HEK293 (cell line): Measurements from ENCODE around the gene SPPL2B.

ENCODE experiments used
- CTCF ChIA-PET: fragments of 350-600 bp; formaldehyde crosslinking; extraction: SDS; loops from one replicate; lab custom pipeline; 2021; ENCODE audit warnings: antibody characterized with exemption; lab: Yijun Ruan, JAX
- POLR2A ChIA-PET: fragments of 300-600 bp; formaldehyde crosslinking; extraction: SDS; loops from one replicate; lab custom pipeline; 2020; ENCODE audit warnings: antibody characterized with exemption, inconsistent platforms; lab: Yijun Ruan, JAX
- H3K27ac ChIP-seq: fragments of 200-500 bp; sonication (Bioruptor generic); 2 replicates; pipeline ENCODE4 v1.5.1; 2014; ENCODE audit warnings: low read depth, low read length, control low read depth, inconsistent platforms; ENCODE audit errors: extremely low read depth
- H3K36me3 ChIP-seq, 2 experiments: fragments of 200-500 bp in 1 of 2; sonication (Bioruptor generic) in 1 of 2; 1 replicate in 1 of 2; 2 replicates in 1 of 2; pipeline ENCODE4 v1.5.1; 2014 to 2017; ENCODE audit warnings: inconsistent platforms in 2 of 2, low read length in 2 of 2; ENCODE audit not compliant: control insufficient read depth in 2 of 2, insufficient read depth in 1 of 2
- H3K4me1 ChIP-seq: fragments of 200-500 bp; sonication (Bioruptor generic); 2 replicates; pipeline ENCODE4 v1.5.1; 2014; ENCODE audit warnings: mild to moderate bottlenecking, low read length, inconsistent platforms; ENCODE audit not compliant: control insufficient read depth, insufficient read depth
- H3K4me3 ChIP-seq: 2 replicates; pipeline ENCODE4 v1.5.1; 2011; ENCODE audit warnings: low read depth, mild to moderate bottlenecking, control low read depth, low read length, moderate library complexity
- H3K9me3 ChIP-seq: fragments of 200-500 bp; sonication (Bioruptor generic); 2 replicates; pipeline ENCODE4 v1.5.1; 2014; ENCODE audit warnings: low read depth, low read length, inconsistent platforms; ENCODE audit not compliant: control insufficient read depth, insufficient read depth
- IKZF3 ChIP-seq: fragments of 450-650 bp; IDR thresholded peaks from 2 replicates; pipeline ENCODE4 v1.5.0; 2018; ENCODE audit warnings: missing biosample characterization, mild to moderate bottlenecking, missing genetic modification characterization, moderate library complexity
- KLF10 ChIP-seq: fragments of 450-650 bp; IDR thresholded peaks from 2 replicates; pipeline ENCODE4 v1.5.1; 2018; ENCODE audit warnings: missing biosample characterization, mild to moderate bottlenecking, missing genetic modification characterization
- KLF8 ChIP-seq: fragments of 450-650 bp; formaldehyde crosslinking; IDR thresholded peaks from 2 replicates; pipeline ENCODE4 v1.5.1; 2016; ENCODE audit warnings: missing biosample characterization, missing genetic modification characterization
- MZF1 ChIP-seq: fragments of 450-650 bp; formaldehyde crosslinking; IDR thresholded peaks from 2 replicates; pipeline ENCODE4 v1.5.1; 2017; ENCODE audit warnings: missing biosample characterization, missing genetic modification characterization, borderline replicate concordance
- YY2 ChIP-seq: fragments of 450-650 bp; formaldehyde crosslinking; IDR thresholded peaks from 2 replicates; pipeline ENCODE4 v1.5.1; 2016; ENCODE audit warnings: missing biosample characterization, missing genetic modification characterization
- ZBTB21 ChIP-seq: fragments of 450-650 bp; formaldehyde crosslinking; IDR thresholded peaks from 2 replicates; pipeline ENCODE4 v1.5.1; 2017; ENCODE audit warnings: missing biosample characterization, missing genetic modification characterization
- ZFHX2 ChIP-seq: fragments of 450-650 bp; formaldehyde crosslinking; conservative IDR thresholded peaks from 2 replicates; pipeline ENCODE4 v1.5.1; 2016; ENCODE audit warnings: missing biosample characterization, missing genetic modification characterization
- ZFP69B ChIP-seq: fragments of 450-650 bp; formaldehyde crosslinking; IDR thresholded peaks from 2 replicates; pipeline ENCODE4 v1.5.1; 2016; ENCODE audit warnings: missing biosample characterization, missing genetic modification characterization
- ZNF132 ChIP-seq: fragments of 450-650 bp; formaldehyde crosslinking; IDR thresholded peaks from 2 replicates; pipeline ENCODE4 v1.5.1; 2017; ENCODE audit warnings: missing biosample characterization, missing genetic modification characterization, borderline replicate concordance
- ZNF175 ChIP-seq: fragments of 450-650 bp; formaldehyde crosslinking; IDR thresholded peaks from 2 replicates; pipeline ENCODE4 v1.5.1; 2016; ENCODE audit warnings: missing biosample characterization, missing genetic modification characterization
- ZNF2 ChIP-seq: fragments of 450-650 bp; formaldehyde crosslinking; IDR thresholded peaks from 2 replicates; pipeline ENCODE4 v1.5.1; 2016; ENCODE audit warnings: missing biosample characterization, missing genetic modification characterization
- ZNF335 ChIP-seq: fragments of 450-650 bp; formaldehyde crosslinking; conservative IDR thresholded peaks from 2 replicates; pipeline ENCODE4 v1.5.1; 2016; ENCODE audit warnings: missing biosample characterization, missing genetic modification characterization
- ZNF660 ChIP-seq: fragments of 450-650 bp; IDR thresholded peaks from 2 replicates; pipeline ENCODE4 v1.5.1; 2018; ENCODE audit warnings: missing biosample characterization, mild to moderate bottlenecking, missing genetic modification characterization
- ZNF747 ChIP-seq: fragments of 450-650 bp; formaldehyde crosslinking; IDR thresholded peaks from 2 replicates; pipeline ENCODE4 v1.5.1; 2016; ENCODE audit warnings: missing biosample characterization, missing genetic modification characterization
- ZSCAN16 ChIP-seq: fragments of 450-650 bp; formaldehyde crosslinking; IDR thresholded peaks from 2 replicates; pipeline ENCODE4 v1.5.1; 2016; ENCODE audit warnings: missing biosample characterization, missing genetic modification characterization
- TF ChIP-seq, protein P1 (sequence below): fragments of 450-650 bp; formaldehyde crosslinking; IDR thresholded peaks from 2 replicates; pipeline ENCODE4 v1.5.1; 2016; ENCODE audit warnings: missing biosample characterization, missing genetic modification characterization
- TF ChIP-seq, protein P2 (sequence below): fragments of 450-650 bp; formaldehyde crosslinking; IDR thresholded peaks from 2 replicates; pipeline ENCODE4 v1.5.0; 2017; ENCODE audit warnings: missing biosample characterization, missing genetic modification characterization, borderline replicate concordance
- TF ChIP-seq, protein P3 (sequence below): fragments of 450-650 bp; formaldehyde crosslinking; IDR thresholded peaks from 2 replicates; pipeline ENCODE4 v1.5.1; 2017; ENCODE audit warnings: missing biosample characterization, missing genetic modification characterization
- TF ChIP-seq, protein P4 (sequence below): fragments of 450-650 bp; formaldehyde crosslinking; IDR thresholded peaks from 2 replicates; pipeline ENCODE4 v1.5.1; 2016; ENCODE audit warnings: missing biosample characterization, missing genetic modification characterization

SPPL2B gene

DNA sequence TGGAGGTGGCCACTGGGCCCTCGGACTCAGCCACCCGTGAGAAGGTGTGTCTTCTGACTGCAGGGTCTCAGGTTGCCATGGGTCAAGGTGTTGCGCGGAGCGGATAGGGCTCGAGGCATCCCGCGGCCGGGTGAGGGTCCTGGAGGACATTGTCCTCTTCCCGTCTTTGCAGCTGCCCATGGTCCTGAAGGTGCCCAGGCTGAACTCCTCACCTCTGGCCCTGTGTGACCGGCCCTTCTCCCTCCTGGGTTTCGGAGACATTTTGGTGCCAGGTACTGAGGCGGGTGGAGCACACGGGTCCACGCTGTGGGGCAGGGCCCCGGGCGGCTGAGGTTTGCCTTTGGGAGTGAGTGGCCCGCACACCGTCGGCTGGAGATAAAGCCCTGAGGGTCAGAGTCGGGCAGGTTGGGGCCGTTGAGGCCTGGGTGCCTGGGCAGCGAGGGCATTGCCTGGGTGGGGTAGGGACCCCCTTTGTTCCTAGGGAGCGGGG lies 15.9 kb downstream of the SPPL2B start:
- Histone ChIP-seq H3K9me3 (no peaks in the 10 kb centered on the region), H3K36me3 (peaks cover 0 to 48% of the 10 kb centered on the region in 2 experiments; a peak in 2 of 3 replicates), H3K4me1 (no peaks in the 10 kb centered on the region), H3K4me3 (no peak overlapping the region), H3K27ac (no peak overlapping the region)
- POLR2A ChIA-PET: no interaction called here
- CTCF ChIA-PET: no interaction called here
- TF ChIP-seq, protein P1, sequence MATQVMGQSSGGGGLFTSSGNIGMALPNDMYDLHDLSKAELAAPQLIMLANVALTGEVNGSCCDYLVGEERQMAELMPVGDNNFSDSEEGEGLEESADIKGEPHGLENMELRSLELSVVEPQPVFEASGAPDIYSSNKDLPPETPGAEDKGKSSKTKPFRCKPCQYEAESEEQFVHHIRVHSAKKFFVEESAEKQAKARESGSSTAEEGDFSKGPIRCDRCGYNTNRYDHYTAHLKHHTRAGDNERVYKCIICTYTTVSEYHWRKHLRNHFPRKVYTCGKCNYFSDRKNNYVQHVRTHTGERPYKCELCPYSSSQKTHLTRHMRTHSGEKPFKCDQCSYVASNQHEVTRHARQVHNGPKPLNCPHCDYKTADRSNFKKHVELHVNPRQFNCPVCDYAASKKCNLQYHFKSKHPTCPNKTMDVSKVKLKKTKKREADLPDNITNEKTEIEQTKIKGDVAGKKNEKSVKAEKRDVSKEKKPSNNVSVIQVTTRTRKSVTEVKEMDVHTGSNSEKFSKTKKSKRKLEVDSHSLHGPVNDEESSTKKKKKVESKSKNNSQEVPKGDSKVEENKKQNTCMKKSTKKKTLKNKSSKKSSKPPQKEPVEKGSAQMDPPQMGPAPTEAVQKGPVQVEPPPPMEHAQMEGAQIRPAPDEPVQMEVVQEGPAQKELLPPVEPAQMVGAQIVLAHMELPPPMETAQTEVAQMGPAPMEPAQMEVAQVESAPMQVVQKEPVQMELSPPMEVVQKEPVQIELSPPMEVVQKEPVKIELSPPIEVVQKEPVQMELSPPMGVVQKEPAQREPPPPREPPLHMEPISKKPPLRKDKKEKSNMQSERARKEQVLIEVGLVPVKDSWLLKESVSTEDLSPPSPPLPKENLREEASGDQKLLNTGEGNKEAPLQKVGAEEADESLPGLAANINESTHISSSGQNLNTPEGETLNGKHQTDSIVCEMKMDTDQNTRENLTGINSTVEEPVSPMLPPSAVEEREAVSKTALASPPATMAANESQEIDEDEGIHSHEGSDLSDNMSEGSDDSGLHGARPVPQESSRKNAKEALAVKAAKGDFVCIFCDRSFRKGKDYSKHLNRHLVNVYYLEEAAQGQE (tag by site-specific recombination): peak; percentile 81
- TF ChIP-seq ZNF747: no peak

DNA sequence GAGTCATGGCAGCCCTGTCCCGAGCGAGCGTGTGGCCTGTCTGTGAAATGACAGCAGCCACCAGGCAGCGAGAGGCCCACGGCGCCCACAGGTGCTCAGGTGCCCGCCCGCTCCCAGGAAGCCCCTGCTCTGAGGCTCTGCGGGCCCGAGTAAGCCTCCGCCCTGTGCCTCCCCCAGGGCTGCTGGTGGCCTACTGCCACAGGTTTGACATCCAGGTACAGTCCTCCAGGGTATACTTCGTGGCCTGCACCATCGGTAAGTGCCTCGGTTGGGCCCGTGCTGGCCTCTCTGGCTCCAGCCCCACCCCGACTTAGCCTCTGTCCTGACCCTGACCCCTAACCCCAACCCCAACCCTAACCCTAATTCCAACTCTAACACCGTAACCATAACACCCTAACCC lies 16.6 kb downstream of the SPPL2B start:
- ChIA-PET POLR2A (no interaction called here), CTCF (no interaction called here)
- no peak overlapping the region for H3K27ac ChIP-seq
- H3K4me1 ChIP-seq: no peaks in the 10 kb centered on the region
- H3K36me3 ChIP-seq: peaks cover 0 to 49% of the 10 kb centered on the region in 2 experiments; a peak in 2 of 3 replicates
- H3K4me3 ChIP-seq: no peak overlapping the region
- TF ChIP-seq, protein P2, sequence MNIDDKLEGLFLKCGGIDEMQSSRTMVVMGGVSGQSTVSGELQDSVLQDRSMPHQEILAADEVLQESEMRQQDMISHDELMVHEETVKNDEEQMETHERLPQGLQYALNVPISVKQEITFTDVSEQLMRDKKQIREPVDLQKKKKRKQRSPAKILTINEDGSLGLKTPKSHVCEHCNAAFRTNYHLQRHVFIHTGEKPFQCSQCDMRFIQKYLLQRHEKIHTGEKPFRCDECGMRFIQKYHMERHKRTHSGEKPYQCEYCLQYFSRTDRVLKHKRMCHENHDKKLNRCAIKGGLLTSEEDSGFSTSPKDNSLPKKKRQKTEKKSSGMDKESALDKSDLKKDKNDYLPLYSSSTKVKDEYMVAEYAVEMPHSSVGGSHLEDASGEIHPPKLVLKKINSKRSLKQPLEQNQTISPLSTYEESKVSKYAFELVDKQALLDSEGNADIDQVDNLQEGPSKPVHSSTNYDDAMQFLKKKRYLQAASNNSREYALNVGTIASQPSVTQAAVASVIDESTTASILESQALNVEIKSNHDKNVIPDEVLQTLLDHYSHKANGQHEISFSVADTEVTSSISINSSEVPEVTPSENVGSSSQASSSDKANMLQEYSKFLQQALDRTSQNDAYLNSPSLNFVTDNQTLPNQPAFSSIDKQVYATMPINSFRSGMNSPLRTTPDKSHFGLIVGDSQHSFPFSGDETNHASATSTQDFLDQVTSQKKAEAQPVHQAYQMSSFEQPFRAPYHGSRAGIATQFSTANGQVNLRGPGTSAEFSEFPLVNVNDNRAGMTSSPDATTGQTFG (tag by site-specific recombination): no peak
- no peak for TF ChIP-seq ZFHX2 (tag by site-specific recombination)
- no peak for TF ChIP-seq IKZF3 (tag by site-specific recombination)
- TF ChIP-seq, protein P3, sequence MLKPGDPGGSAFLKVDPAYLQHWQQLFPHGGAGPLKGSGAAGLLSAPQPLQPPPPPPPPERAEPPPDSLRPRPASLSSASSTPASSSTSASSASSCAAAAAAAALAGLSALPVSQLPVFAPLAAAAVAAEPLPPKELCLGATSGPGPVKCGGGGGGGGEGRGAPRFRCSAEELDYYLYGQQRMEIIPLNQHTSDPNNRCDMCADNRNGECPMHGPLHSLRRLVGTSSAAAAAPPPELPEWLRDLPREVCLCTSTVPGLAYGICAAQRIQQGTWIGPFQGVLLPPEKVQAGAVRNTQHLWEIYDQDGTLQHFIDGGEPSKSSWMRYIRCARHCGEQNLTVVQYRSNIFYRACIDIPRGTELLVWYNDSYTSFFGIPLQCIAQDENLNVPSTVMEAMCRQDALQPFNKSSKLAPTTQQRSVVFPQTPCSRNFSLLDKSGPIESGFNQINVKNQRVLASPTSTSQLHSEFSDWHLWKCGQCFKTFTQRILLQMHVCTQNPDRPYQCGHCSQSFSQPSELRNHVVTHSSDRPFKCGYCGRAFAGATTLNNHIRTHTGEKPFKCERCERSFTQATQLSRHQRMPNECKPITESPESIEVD (tag by site-specific recombination): no peak
- TF ChIP-seq ZNF660 (tag by site-specific recombination): no peak
- TF ChIP-seq ZNF2 (tag by site-specific recombination): no peak
- no peak for TF ChIP-seq ZFP69B (tag by site-specific recombination)
- TF ChIP-seq ZSCAN16 (tag by site-specific recombination): no peak
- no peak for TF ChIP-seq KLF10
- TF ChIP-seq, protein P4, sequence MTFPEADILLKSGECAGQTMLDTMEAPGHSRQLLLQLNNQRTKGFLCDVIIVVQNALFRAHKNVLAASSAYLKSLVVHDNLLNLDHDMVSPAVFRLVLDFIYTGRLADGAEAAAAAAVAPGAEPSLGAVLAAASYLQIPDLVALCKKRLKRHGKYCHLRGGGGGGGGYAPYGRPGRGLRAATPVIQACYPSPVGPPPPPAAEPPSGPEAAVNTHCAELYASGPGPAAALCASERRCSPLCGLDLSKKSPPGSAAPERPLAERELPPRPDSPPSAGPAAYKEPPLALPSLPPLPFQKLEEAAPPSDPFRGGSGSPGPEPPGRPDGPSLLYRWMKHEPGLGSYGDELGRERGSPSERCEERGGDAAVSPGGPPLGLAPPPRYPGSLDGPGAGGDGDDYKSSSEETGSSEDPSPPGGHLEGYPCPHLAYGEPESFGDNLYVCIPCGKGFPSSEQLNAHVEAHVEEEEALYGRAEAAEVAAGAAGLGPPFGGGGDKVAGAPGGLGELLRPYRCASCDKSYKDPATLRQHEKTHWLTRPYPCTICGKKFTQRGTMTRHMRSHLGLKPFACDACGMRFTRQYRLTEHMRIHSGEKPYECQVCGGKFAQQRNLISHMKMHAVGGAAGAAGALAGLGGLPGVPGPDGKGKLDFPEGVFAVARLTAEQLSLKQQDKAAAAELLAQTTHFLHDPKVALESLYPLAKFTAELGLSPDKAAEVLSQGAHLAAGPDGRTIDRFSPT (tag by site-specific recombination): no peak
- TF ChIP-seq, protein P1 (tag by site-specific recombination): no peak
- no peak for TF ChIP-seq YY2
- TF ChIP-seq MZF1 (tag by site-specific recombination): no peak
- TF ChIP-seq ZBTB21 (tag by site-specific recombination): no peak
- no peak for TF ChIP-seq KLF8
- no peak for TF ChIP-seq ZNF335 (tag by site-specific recombination)
- no peak for TF ChIP-seq ZNF132
- no peak for TF ChIP-seq ZNF175 (tag by site-specific recombination)
- TF ChIP-seq, all 188 proteins: peak for 0
- no peaks in the 10 kb centered on the region for H3K9me3 ChIP-seq
